H9 (cell line): ENCODE results near the gene POLE3. TPM values are rescaled to one million over a fixed set of nuclear protein-coding genes. Genes with fewer than 3 reads are reported as not detected.

Experiments
- DNase-seq: peaks from one replicate; pipeline ENCODE4 v3.0.0-alpha.2; 2017
- H2AFZ ChIP-seq: one replicate; pipeline ENCODE4 v1.6.1; 2013; ENCODE audit warnings: mild to moderate bottlenecking, low read length, control low read depth, moderate library complexity
- H2AK5ac ChIP-seq: 2 replicates; pipeline ENCODE4 v1.6.1; 2013; ENCODE audit warnings: low read length, control low read depth, mixed read lengths; ENCODE audit not compliant: insufficient read length
- H2BK120ac ChIP-seq: one replicate; pipeline ENCODE4 v1.6.1; 2013; ENCODE audit warnings: low read depth, mild to moderate bottlenecking, low read length, control low read depth, inconsistent platforms; ENCODE audit not compliant: poor library complexity, severe bottlenecking
- H2BK12ac ChIP-seq: 2 replicates; pipeline ENCODE4 v1.6.1; 2013; ENCODE audit warnings: low read length, control low read depth, mixed read lengths, low read depth; ENCODE audit not compliant: insufficient read length
- H2BK15ac ChIP-seq: 2 replicates; pipeline ENCODE4 v1.6.1; 2013; ENCODE audit warnings: low read depth, low read length, control low read depth
- H2BK20ac ChIP-seq: one replicate; pipeline ENCODE4 v1.6.1; 2013; ENCODE audit warnings: low read depth, mild to moderate bottlenecking, low read length, control low read depth, inconsistent platforms; ENCODE audit not compliant: poor library complexity, severe bottlenecking
- H2BK5ac ChIP-seq: 2 replicates; pipeline ENCODE4 v1.6.1; 2013; ENCODE audit warnings: low read length, control low read depth, mixed read lengths; ENCODE audit not compliant: insufficient read length
- H3K14ac ChIP-seq: 2 replicates; pipeline ENCODE4 v1.6.1; 2013; ENCODE audit warnings: low read length, control low read depth; ENCODE audit not compliant: insufficient read depth
- H3K18ac ChIP-seq: 2 replicates; pipeline ENCODE4 v1.6.1; 2013; ENCODE audit warnings: low read depth, mild to moderate bottlenecking, mixed read lengths, low read length, control low read depth; ENCODE audit not compliant: insufficient read length
- H3K23ac ChIP-seq: 2 replicates; pipeline ENCODE4 v1.6.1; 2013; ENCODE audit warnings: low read length, control low read depth, mixed read lengths, low read depth; ENCODE audit not compliant: insufficient read length
- H3K23me2 ChIP-seq: 2 replicates; pipeline ENCODE4 v1.6.1; 2013; ENCODE audit warnings: low read depth, mild to moderate bottlenecking, mixed read lengths, low read length, control low read depth; ENCODE audit not compliant: insufficient read length, poor library complexity, severe bottlenecking
- H3K27ac ChIP-seq: 2 replicates; pipeline ENCODE4 v1.5.1; 2013; ENCODE audit warnings: low read length, control low read depth, mixed read lengths, low read depth; ENCODE audit not compliant: insufficient read length
- H3K27me3 ChIP-seq: 2 replicates; pipeline ENCODE4 v1.6.1; 2013; ENCODE audit warnings: low read length, control low read depth, inconsistent platforms; ENCODE audit not compliant: insufficient read depth
- H3K4ac ChIP-seq: 2 replicates; pipeline ENCODE4 v1.6.1; 2013; ENCODE audit warnings: low read depth, mild to moderate bottlenecking, control low read depth, inconsistent platforms, low read length, moderate library complexity
- H3K4me1 ChIP-seq: 2 replicates; pipeline ENCODE4 v1.6.1; 2013; ENCODE audit warnings: low read length, control low read depth, inconsistent platforms; ENCODE audit not compliant: insufficient read depth
- H3K4me2 ChIP-seq: 2 replicates; pipeline ENCODE4 v1.6.1; 2013; ENCODE audit warnings: low read length, control low read depth, mixed read lengths; ENCODE audit not compliant: insufficient read length, insufficient read depth
- H3K56ac ChIP-seq: 2 replicates; pipeline ENCODE4 v1.6.1; 2013; ENCODE audit warnings: low read depth, mild to moderate bottlenecking, mixed read lengths, low read length, control low read depth; ENCODE audit not compliant: insufficient read length
- H3K79me1 ChIP-seq: 2 replicates; pipeline ENCODE4 v1.6.1; 2013; ENCODE audit warnings: low read depth, mild to moderate bottlenecking, moderate library complexity, low read length, control low read depth, inconsistent platforms; ENCODE audit not compliant: insufficient read depth, poor library complexity, severe bottlenecking
- H3K79me2 ChIP-seq: 2 replicates; pipeline ENCODE4 v1.6.1; 2013; ENCODE audit warnings: low read length, control low read depth, inconsistent platforms; ENCODE audit not compliant: insufficient read depth
- H3K9ac ChIP-seq: 2 replicates; pipeline ENCODE4 v1.6.1; 2013; ENCODE audit warnings: low read length, control low read depth, mixed read lengths; ENCODE audit not compliant: insufficient read length; ENCODE audit errors: extremely low read depth
- H3K9me3 ChIP-seq: one replicate; pipeline ENCODE4 v1.6.1; 2013; ENCODE audit warnings: low read depth, low read length, inconsistent platforms; ENCODE audit not compliant: control insufficient read depth
- H3T11ph ChIP-seq: one replicate; pipeline ENCODE4 v1.6.1; 2013; ENCODE audit warnings: mild to moderate bottlenecking, low read length, control low read depth, inconsistent platforms
- H4K20me1 ChIP-seq: one replicate; pipeline ENCODE4 v1.6.1; 2013; ENCODE audit not compliant: control insufficient read depth, insufficient read length, insufficient read depth
- H4K5ac ChIP-seq: 2 replicates; pipeline ENCODE4 v1.6.1; 2013; ENCODE audit warnings: low read depth, mild to moderate bottlenecking, mixed read lengths, low read length, control low read depth; ENCODE audit not compliant: insufficient read length
- H4K8ac ChIP-seq: replicated peaks from 2 replicates; pipeline ENCODE4 v1.6.1; 2013; ENCODE audit warnings: low read length, control low read depth, mixed read lengths, low read depth; ENCODE audit not compliant: insufficient read length
- H4K91ac ChIP-seq: 2 replicates; pipeline ENCODE4 v1.6.1; 2013; ENCODE audit warnings: low read depth, mild to moderate bottlenecking, moderate library complexity, mixed read lengths, low read length, control low read depth; ENCODE audit not compliant: insufficient read length
- H3K27ac Mint-ChIP-seq, 3 experiments: 2 replicates in 2 of 3; 3 replicates in 1 of 3; pipeline ENCODE4 v1.8.0; 2020 to 2021; ENCODE audit warnings: mixed read lengths in 3 of 3, mild to moderate bottlenecking in 1 of 3, moderate library complexity in 1 of 3
- H3K27me3 Mint-ChIP-seq: 2 replicates; pipeline ENCODE4 v1.8.0; 2021; ENCODE audit warnings: low read depth, mild to moderate bottlenecking, moderate library complexity, mixed read lengths
- H3K36me3 Mint-ChIP-seq, 3 experiments: 2 replicates in 2 of 3; 3 replicates in 1 of 3; pipeline ENCODE4 v1.8.0; 2020 to 2021; ENCODE audit warnings: low read depth in 3 of 3, mixed read lengths in 3 of 3; ENCODE audit not compliant: insufficient read depth in 1 of 3
- H3K4me1 Mint-ChIP-seq, 2 experiments: 2 replicates each; pipeline ENCODE4 v1.8.0; 2020; ENCODE audit warnings: mixed read lengths in 2 of 2
- H3K4me3 Mint-ChIP-seq, 2 experiments: 2 replicates in 1 of 2; 3 replicates in 1 of 2; pipeline ENCODE4 v1.8.0; 2020 to 2021; ENCODE audit warnings: mild to moderate bottlenecking in 2 of 2, mixed read lengths in 2 of 2, moderate library complexity in 1 of 2
- H3K9me3 Mint-ChIP-seq, 2 experiments: 2 replicates in 1 of 2; 3 replicates in 1 of 2; pipeline ENCODE4 v1.8.0; 2020; ENCODE audit warnings: mild to moderate bottlenecking in 2 of 2, mixed read lengths in 2 of 2, moderate library complexity in 1 of 2
- CTCF ChIP-seq: fragments of 200-600 bp; sonication (generic); conservative IDR thresholded peaks from 3 replicates; pipeline ENCODE4 v1.8.0; 2021; ENCODE audit warnings: antibody characterized with exemption, mild to moderate bottlenecking
- WGBS: extraction: QIAGEN DNeasy Blood & Tissue Kit; methylation state at CpG from one replicate; pipeline ENCODE4 v1.1.7; 2013; ENCODE audit warnings: missing lambda C conversion rate, low lambda C conversion rate, mixed read lengths; ENCODE audit not compliant: insufficient read length; ENCODE audit errors: extremely low coverage; 5-methylcytosine and 5-hydroxymethylcytosine counted together
- total RNA-seq: library from RNA; stranded (reverse); gene quantifications from 2 replicates; pipeline ENCODE4 v1.2.1, GENCODE V29; 2021

POLE3 gene
- total RNA-seq, 1 experiment from 2014 or later = 82.4 TPM

- Histone ChIP-seq H3K14ac (no peak overlapping the region), H4K20me1 (no peaks in the 10 kb centered on the region), H3K18ac (no peak overlapping the region), H2AK5ac (no peak overlapping the region), H4K5ac (no peak overlapping the region), H2BK5ac (no peak overlapping the region), H3K79me1 (no peaks in the 10 kb centered on the region), H3K79me2 (no peaks in the 10 kb centered on the region), H2BK20ac (no peak overlapping the region), H3K4me2 (no peak overlapping the region), H3K23ac (no peak overlapping the region), H3K23me2 (peaks cover 3% of the 10 kb centered on the region), H3K4ac (no peak overlapping the region), H2BK15ac (no peak overlapping the region), H3K9ac (no peak overlapping the region), H3T11ph (no peak overlapping the region), H2AFZ (no peak overlapping the region), H3K9me3 (no peaks in the 10 kb centered on the region), H2BK12ac (no peak overlapping the region), H3K27ac (no peak overlapping the region), H4K91ac (no peak overlapping the region), H3K56ac (no peak overlapping the region), H2BK120ac (no peak overlapping the region), H4K8ac (no peak overlapping the region), H3K4me1 (no peaks in the 10 kb centered on the region; the same call in 1 of the 2 replicates), H3K27me3 (no peaks in the 10 kb centered on the region)
- H3K4me1 Mint-ChIP-seq = peaks cover 7 to 8% of the 10 kb centered on the region in 2 experiments
- H3K36me3 Mint-ChIP-seq = peaks cover 0 to 9% (median 4%) of the 10 kb centered on the region in 3 experiments; a peak in 3 of 7 replicates
- H3K27me3 Mint-ChIP-seq = no peaks in the 10 kb centered on the region
- TF ChIP-seq CTCF = no peak
- no peak overlapping the region for H3K27ac Mint-ChIP-seq
- WGBS = no CpG with 5 or more reads among the region's 1 CpG
- no peak overlapping the region for H3K4me3 Mint-ChIP-seq
- H3K9me3 Mint-ChIP-seq = no peaks in the 10 kb centered on the region
- no peak for DNase-seq
Observed at GRCh38 chr9:113364951-113365350, 45.5 kb downstream of the POLE3 start.
